HG02970 (cell line): Measurements from ENCODE around the gene ZBED1.
"Not testable (repeated sequence)": the region's sequence is repeated elsewhere in the genome, so short reads cannot be mapped to it uniquely, and the experiment has no call there.

Experiments used
- ATAC-seq: cut with Tn5 transposase; IDR thresholded peaks from one replicate; pipeline ENCODE4 v1.9.1; 2021; ENCODE audit warnings: mild to moderate bottlenecking, moderate library complexity, moderate number of reproducible peaks; ENCODE audit not compliant: unreplicated experiment, low FRiP score

ZBED1 gene

DNA sequence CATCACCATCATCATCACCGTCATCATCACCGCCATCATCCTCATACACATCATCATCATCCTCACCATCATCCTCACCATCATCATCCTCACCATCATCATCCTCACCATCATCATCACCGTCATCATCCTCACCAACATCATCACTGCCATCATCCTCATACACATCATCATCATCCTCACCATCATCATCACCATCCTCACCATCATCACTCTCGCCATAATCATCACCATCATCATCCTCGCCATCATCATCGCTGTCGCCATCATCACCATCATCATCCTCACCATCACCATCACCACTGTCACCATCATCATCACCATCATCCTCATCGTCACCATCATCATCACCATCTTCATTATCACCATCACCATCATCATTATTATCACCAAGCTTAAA lies 19.8 kb upstream of the ZBED1 start:
- no peak for ATAC-seq

DNA sequence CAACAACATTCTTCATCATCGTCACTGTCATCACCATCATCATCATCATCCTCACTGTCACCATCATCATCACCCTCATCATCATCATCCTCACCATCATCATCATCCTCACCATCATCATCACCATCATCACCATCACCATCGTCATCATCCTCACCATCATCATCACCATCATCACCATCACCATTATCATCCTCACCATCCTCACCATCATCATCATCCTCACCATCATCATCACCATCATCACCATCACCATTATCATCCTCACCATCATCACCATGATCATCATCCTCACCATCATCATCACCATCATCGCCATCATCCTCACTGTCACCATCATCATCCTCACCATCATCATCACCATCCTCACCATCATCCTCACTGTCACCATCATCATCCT lies 18.9 kb upstream of the ZBED1 start:
- ATAC-seq = not testable (repeated sequence)

DNA sequence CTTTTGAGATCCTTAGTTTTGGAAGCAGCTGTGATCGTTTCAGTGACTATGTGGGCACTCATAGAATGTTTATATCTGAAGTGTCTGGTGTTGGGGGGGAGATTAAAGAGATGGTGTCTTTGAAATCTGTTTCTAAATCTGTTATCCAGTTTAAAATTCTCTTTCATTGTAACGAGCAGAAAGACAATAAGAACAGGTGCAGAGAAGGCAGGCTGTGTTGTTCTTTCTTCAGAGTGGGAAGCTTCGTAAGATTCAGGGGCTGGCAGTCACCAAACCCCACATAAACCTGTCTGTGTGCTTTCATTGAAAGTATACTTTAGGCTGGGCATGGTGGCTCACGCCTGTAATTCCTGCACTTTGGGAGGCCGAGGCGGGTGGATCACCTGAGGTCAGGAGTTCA lies 16.3 kb upstream of the ZBED1 start:
- no peak for ATAC-seq

DNA sequence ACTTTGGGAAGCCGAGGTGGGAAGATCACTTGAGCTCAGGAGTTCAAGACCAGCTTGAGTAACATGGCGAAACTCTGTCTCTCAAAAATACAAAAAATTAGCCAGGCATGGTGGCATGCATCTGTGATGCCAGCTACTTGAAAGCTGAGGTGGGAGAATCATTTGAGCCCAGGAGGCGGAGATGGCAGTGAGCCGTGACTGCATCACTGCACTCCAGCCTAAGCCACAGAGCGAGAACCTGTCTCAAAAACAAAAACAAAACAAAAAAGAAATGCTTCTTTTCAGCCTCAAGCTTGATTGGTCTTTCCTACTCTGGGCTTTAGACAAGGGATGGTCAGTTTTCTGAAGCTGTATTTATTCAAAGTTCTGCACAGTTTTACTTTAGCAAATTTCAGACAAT lies 15.8 kb upstream of the ZBED1 start:
- ATAC-seq = no peak

DNA sequence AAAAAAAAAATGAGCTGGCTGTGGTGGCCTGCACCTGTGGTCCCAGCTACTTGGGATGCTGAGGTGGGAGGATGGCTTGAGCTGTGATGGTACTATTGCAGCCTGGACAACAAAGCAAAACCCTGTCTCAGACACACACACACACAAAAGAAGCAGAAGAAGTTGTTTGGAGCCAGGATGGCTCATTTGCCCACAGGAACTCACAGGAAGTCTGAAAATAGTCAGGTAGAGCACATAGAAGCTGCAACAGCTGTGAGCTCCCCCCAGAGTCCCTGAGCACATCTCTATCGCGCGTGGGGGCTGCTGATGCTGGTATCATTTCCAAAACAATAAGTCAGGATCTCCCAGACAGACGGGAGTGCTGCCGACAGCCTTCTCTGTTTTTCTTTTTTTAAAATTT lies 13.4 kb upstream of the ZBED1 start:
- no peak for ATAC-seq

DNA sequence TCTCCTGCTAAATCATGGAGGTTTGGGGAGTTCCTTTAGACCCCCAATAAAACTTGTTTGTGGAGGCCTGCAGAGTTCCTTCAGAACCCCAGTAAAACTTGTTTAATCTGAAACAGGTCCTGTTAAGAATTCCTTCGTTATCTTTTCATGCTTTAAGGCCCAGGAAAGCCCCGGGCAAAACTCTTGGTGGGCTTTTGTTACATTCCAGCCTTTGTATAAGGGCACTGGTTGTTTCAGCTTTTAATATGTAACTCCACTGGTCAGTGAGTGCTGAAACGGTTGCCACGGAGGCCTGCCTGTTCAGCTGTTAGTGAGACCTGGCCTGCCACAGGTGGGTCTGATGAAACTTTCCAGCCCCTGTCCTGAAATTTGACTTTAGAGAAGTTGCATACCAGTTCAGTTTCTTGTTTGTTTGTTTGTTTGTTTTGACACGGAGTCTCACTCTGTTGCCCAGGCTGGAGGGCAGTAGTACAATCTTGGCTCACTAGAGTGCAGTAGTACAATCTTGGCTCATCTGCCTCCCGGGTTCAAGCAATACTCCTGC lies 12.4 kb upstream of the ZBED1 start:
- ATAC-seq = no peak

DNA sequence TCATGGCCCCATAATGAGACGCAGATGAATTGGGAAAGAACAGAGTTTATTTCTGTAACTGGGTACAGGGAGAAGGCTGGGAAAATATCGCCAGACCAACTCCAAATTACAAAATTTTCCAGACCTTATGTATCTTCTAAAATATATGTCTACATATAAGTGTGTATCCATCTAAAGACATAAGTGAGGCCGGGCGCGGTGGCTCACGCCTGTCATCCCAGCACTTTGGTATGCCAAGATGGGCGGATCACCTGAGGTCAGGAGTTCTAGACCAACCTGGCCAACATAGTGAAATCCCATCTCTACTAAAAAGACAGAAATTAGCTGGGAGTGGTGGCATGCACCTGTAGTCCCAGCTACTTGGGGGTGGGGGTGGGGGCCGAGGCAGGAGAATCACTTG lies 11.7 kb upstream of the ZBED1 start:
- no peak for ATAC-seq

DNA sequence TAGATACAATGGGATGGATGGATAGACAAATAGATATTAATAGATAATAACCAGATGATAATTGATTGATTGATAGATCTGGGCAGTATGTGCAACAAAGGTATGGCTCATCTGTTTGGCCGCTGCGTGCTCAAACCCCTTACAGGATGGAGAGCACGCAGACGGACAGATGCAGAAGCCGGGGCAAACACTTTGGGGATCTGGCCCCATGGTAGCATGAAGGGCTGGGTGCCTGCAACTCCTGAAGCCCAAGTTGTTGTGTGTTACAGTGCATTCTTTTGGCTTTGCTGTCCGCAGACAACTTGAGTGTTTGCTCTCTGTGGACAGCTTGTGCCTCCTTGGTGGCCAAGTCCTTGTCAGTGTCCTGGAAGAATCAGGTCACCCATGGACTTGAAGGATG lies 10.6 kb upstream of the ZBED1 start:
- no peak for ATAC-seq

DNA sequence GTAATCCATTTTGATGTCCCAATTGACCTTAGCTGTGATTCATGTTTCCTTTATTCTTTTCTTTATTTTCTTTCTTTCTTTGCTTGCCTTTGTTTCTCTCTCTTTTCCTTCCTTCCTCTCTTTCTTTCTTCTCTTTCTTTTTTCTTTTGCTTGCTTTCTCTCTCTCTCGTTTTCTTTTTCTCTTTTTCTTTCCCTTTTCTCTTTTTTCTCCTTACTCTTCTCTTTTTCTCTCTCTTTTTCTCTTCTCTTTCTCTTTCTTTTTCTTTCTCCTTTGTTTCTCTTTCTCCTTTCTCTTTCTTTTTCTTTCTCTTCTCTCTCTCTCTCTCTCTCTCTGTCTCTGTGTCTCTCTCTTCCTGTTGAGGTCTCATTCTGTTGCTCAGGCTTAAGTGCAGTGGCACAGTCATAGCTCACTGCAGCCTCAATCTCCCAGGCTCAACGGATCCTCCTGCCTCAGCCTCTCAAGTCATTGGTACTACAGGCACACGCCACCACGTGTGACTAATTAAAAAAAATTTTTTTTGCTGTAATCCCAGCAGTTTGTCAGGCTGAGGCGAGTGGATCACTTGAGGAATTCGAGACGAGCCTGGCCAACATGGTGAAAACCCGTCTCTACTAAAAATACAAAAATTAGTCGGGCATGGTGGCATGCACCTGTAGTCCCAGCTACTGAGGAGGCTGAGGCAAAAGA lies 8.0 kb upstream of the ZBED1 start:
- no peak for ATAC-seq

DNA sequence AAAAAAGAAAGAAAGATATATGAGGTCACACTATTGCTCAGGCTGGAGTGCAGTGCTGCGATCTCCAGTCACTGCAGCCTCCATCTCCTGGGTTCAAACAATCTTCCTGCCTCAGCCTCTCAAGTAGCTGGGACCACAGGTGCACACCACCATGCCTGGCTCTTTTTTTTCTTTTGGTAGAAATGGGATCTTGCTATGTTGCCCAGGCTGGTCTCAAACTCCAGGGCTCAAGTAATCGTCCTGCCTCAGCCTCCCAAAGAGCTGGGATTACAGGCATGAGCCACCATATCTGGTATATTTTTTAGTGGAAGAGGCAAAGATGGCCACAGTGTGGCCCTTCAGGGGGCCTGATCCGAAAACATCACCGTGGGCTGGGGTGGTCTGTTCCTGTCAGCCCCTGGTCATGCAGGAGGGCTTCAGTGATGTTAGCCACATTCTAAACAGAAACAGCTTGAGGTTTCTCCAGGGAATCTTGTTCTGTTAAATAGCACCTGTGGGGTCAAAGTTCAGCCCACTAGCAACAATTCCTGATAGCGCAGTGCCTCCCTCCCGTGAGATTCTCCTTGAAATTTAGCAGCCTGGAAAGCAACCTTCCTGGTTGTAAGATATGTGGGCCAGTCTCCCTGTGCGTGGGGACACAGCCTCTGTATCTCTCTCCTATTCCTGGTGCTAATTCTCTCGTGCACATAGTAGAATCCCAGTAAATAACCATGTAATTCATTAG lies 7.3 kb upstream of the ZBED1 start:
- ATAC-seq = no peak

DNA sequence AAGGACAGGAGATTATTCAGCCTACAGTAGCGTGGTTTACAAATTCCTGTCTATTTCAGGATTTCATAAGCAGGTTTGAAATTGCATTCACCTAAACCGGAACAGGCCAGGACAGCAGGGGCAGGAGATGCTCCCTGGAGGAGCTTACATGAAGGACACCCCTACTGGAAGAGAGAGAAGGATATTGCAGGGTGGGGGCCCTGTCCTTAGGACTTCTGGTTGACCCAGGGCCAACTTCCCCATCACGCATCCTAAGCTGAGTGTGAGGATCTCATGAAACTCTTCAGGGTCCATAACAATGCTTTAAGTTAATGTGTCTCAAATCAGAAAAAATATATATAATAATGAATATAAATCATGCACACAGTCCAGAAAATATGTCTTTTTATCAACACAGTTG lies 6.4 kb upstream of the ZBED1 start:
- no peak for ATAC-seq

DNA sequence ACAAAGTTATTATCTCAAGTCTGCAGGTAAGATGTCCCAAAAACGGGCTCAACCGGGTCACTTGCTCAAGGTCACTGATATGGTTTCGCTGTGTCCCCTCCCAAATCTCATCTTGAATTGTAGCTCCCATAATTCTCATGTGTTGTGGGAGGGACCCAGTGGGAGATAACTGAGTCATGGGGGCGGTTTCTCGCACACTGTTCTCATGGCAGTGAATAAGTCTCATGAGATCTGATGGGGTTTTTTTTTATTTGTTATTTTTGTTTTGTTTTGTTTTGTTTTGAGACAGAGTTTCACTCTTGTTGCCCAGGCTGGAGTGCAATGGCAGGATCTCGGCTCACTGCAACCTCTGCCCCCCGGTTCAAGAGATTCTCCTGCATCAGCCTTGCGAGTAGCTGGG lies 4.6 kb upstream of the ZBED1 start:
- not testable (repeated sequence) for ATAC-seq

DNA sequence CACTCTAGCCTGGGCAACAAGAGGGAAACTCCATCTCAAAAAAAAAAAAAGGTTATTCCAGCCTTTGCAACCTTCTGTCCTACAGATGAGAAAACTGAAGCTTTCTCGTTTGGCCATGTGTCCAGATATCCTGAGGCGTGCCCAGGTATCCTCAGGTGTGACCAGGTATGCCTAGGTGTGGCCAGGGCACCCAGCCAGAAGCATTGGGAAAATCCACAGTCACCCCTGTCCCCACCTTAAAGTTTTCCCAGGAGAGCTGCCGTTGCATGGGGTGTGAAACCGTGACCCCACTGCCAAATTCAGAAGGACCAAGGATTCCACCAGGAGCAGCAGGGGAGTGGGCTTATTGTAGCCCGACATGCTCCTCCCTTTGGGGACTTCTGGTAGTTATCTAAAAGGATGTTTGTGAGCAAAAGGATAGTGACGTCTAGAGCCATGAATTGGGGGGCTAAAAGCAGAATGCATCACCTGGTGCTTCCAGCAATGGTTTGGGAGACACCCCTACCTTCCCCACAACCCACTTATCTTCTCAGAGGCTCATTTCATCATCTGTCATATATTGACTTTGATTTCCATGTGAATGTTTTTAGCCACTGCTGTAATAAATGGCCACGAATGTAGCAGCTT lies 4.0 kb upstream of the ZBED1 start:
- no peak for ATAC-seq

DNA sequence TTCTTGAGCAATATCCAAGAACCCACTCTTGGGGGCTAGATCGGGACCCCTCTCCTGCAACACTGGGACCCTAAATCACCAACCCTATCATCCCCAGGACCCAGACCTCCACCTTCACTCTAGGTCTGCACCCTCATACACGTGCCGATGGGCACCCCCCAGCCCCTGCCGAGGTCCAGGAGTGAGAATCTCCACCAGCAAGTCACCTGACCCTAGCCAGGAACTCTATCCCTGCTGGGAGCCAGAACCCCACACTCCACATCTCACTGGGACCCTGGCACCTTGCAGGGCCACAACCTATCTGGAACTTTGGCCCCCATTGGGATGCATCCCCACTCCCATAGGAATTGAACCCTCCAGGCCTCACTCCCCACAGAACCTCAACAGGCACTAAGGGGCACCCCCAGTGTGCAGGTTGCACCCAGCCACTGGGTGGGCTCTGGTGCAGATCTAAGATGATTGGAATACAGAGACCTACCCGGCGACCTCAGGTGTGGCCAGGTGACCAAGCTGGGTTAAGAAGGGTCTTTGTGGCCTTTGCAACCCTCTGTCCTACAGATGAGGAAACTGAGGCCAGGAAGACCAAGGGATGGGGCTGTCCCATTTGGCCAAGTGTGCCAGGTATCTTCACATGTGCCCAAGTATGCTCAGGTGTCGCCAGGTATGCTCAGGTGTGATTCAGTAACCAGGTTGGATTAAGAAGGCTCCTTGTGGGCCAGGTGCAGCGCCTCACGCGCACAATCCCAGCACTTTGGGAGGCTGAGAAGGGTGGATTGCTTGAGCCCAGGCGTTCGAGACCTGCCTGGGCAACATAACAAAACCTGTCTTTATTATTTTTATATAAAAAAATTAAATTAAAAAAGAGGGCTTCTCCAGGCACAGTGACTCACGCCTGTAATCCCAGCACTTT lies 3.1 kb upstream of the ZBED1 start:
- ATAC-seq = no peak

DNA sequence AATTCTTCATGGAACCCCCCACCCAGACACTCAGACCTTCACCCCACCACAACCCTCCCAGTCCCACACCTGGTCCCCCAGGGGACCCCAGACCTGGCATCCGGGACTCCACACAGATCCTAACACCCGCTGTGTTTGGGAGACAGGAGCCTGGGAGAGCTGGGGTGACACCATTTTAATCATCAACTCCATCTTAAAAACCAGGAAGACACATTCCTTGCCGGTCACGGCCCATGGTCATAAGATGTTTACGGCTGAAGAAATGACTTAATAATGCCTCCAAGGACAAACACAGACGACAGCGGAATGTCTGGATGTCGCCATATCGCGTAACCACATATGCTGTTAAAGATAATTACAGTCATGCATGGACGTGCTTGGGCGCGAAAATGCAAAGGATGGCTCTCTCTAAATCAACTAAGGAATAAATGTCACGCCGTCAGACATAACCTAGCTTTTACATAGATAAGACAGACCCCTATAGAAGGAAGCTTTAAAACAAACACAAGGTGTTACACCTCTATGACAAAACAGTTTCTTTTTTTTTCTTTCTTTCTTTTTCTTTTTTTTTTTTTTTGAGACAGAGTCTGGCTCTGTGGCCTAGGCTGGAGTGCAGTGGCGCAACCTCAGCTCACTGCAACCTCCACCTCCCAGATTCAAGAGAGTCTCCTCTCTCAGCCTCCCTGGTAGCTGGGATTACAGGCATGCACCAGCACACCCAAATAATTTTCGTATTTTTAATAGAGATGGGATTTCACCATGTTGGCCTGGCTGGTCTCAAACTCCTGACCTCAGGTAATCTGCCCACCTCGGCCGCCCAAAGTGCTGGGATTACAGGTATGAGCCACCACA lies 2.1 kb upstream of the ZBED1 start:
- ATAC-seq = no peak

DNA sequence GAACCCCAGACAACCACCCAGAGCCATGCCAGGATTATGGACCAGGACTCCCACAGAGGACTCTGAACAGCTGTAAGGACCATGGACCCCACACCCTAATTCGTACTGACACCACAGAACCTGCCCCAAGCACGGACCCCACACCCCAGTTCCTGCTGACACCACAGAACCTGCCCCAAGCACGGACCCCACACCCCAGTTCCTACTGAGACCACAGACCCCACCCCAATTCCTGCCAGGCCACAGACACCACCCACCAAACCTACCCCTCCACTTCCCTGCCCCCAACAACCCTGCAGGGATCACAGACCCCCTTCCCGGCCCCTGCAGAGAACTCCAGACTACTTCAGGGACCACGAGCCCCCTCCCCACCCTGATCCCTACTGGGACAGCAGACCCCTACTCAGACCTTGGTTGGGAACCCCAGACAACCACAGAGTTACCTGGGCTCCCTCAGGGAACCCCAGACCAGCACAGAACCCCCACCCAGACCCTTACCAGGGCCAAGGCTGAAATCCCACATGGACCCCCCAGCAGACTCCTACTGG lies 1.4 kb upstream of the ZBED1 start:
- no peak for ATAC-seq

DNA sequence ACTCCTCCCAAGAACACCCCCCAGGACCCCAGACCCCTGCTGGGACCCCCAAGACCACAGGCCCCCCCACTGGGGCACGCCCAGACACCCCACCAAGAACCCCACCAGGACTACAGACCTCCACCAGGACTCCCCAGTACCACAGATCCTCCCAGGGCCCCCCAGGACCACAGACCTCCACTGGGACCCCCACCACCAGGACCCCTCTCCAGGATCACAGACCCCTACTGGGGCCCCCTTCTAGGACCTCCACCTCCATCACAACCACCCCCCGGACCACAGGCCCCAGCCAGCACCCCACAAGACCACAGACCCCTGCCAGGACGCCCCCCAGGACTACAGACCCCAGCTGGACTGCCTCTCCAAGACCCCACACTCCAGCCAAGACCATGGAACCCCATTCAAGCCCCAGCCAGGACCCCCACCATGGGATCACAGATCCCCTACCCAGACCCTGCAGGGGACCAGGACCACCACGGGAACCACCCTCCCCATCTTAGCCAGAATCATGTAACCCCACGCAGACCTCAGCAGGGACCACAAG lies 855 bp upstream of the ZBED1 start:
- ATAC-seq = no peak

DNA sequence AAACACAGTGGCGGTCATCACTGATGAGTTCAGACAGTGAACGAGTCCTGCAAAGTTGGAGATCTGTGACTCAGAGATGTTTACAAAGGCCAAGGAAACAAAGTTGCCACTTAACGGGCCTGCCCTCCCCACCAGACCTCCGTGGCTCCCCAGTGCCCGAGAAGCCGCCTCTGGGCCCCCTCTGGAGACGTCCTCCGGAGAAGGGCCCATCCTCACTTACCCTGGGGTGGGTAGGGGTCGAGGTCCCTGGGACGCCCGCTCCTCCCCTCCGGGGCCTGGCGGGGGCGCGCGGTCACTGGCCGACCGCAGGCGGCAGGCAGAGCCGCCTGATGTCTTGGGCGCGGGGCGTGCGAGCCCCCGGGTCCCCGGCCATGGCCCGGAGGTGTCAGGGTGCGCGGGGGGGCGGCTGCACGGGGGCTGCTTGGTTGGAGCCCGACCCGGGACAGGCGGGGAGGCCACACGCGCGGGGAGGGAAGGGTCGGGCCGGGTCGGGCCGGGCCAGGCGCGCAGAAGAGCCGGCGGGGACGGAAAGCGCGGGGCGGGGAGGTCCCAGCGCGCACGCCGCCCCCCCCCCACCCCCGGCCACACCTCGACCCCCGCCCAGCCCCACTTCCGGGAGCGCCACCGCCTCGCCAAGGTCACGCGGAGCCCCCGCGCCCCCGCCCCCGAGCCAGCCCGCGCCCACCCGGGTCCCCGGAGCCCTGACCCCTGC lies 529 bp downstream of the ZBED1 start:
- peak; percentile 44 for ATAC-seq

DNA sequence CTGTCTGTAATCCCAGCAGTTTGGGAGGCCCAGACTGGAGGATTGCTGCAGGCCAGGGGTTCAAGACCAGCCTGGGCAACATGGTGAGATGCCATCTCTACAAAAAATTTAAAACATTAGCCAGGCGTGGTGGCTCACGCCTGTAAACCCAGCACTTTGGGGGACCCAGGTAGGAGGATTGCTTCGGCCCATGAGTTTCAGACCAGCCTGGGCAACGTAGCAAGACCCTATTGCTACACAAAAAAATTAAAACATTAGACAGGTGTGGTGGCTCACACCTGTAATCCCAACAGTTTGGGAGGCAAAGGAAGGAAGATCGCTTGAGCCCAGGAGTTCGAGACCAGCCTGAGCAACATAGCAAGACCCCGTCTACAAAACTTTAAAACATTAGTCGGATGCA lies 1.3 kb downstream of the ZBED1 start:
- no peak for ATAC-seq
